ENCODE results near the gene SLC35F4. TPM values are rescaled to one million over a fixed set of nuclear protein-coding genes. Genes with fewer than 3 reads are reported as not detected.

The SLC35F4 gene
- total RNA-seq, 1 experiment from 2014 or later = not detected

DNA sequence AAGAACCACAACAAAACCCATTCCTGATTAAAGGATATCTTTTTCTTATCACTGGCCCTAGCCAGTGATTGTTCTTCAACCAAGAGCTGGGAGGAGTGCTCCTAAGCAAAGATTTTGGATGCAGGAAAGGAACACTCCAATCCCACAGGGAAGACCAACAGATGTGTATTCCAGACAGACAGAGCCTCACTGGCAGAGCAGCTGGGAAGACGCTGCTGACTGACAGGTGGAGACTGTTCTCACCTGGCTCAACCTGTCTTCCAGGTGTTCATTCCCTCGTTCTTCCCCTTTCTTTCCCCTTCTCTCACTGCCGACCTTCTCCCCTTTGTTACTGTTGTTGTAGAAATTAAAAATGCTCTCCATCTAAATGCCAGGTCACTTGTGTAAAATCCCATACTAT, 282.5 kb downstream of the SLC35F4 start:
- Histone ChIP-seq H4K20me1 (ENCODE audit: control insufficient read depth, insufficient read depth, insufficient read length) (no peaks in the 10 kb centered on the region), H2BK20ac (ENCODE audit: low read depth, low read length, poor library complexity, severe bottlenecking) (no peak overlapping the region), H3K9me3 (ENCODE audit: control insufficient read depth, low read depth, low read length) (no peaks in the 10 kb centered on the region), H2BK12ac (ENCODE audit: insufficient read length, low read depth, low read length) (no peak overlapping the region), H3K14ac (ENCODE audit: insufficient read depth, low read length) (no peak overlapping the region), H3K56ac (ENCODE audit: insufficient read length, low read depth, low read length) (no peak overlapping the region), H4K5ac (ENCODE audit: insufficient read length, low read depth, low read length) (no peak overlapping the region), H2BK15ac (ENCODE audit: low read depth, low read length) (no peak overlapping the region), H3K79me1 (ENCODE audit: insufficient read depth, low read depth, low read length, poor library complexity, severe bottlenecking) (no peaks in the 10 kb centered on the region), H4K8ac (replicated peaks; ENCODE audit: insufficient read length, low read depth, low read length) (no peak overlapping the region), H2AFZ (ENCODE audit: low read length) (no peak overlapping the region), H2BK120ac (ENCODE audit: low read depth, low read length, poor library complexity, severe bottlenecking) (no peak overlapping the region), H3K23me2 (ENCODE audit: insufficient read length, low read depth, low read length, poor library complexity, severe bottlenecking) (no peaks in the 10 kb centered on the region), H2BK5ac (ENCODE audit: insufficient read length, low read length) (no peak overlapping the region), H3K27me3 (ENCODE audit: insufficient read depth, low read length) (no peaks in the 10 kb centered on the region), H3K27ac (ENCODE audit: insufficient read length, low read depth, low read length) (no peak overlapping the region), H3K4ac (ENCODE audit: low read depth, low read length) (no peak overlapping the region), H3K23ac (ENCODE audit: insufficient read length, low read depth, low read length) (no peak overlapping the region), H3K4me2 (ENCODE audit: insufficient read depth, insufficient read length, low read length) (no peak overlapping the region), H3K79me2 (ENCODE audit: insufficient read depth, low read length) (no peaks in the 10 kb centered on the region), H3T11ph (ENCODE audit: low read length) (no peak overlapping the region), H2AK5ac (ENCODE audit: insufficient read length, low read length) (no peak overlapping the region), H3K9ac (ENCODE audit: extremely low read depth, insufficient read length, low read length) (no peak overlapping the region), H3K18ac (ENCODE audit: insufficient read length, low read depth, low read length) (no peak overlapping the region), H4K91ac (ENCODE audit: insufficient read length, low read depth, low read length) (no peak overlapping the region), H3K4me1 (ENCODE audit: insufficient read depth, low read length) (no peaks in the 10 kb centered on the region)
- H3K4me1 Mint-ChIP-seq = peaks cover 0 to 6% of the 10 kb centered on the region in 2 experiments; a peak in 2 of 4 replicates
- no peak overlapping the region for H3K27ac Mint-ChIP-seq
- peak; percentile 51 for DNase-seq
- H3K36me3 Mint-ChIP-seq (ENCODE audit: insufficient read depth in 1 of 3, low read depth in 3 of 3) = no peaks in the 10 kb centered on the region
- H3K27me3 Mint-ChIP-seq (ENCODE audit: low read depth) = no peaks in the 10 kb centered on the region
- H3K4me3 Mint-ChIP-seq = no peak overlapping the region
- H3K9me3 Mint-ChIP-seq = peaks cover 0 to 3% of the 10 kb centered on the region in 2 experiments; a peak in 2 of 5 replicates
- no CpG with 5 or more reads among the region's 3 CpGs for WGBS (ENCODE audit: extremely low coverage, insufficient read length, low lambda C conversion rate)
- TF ChIP-seq, protein P1, sequence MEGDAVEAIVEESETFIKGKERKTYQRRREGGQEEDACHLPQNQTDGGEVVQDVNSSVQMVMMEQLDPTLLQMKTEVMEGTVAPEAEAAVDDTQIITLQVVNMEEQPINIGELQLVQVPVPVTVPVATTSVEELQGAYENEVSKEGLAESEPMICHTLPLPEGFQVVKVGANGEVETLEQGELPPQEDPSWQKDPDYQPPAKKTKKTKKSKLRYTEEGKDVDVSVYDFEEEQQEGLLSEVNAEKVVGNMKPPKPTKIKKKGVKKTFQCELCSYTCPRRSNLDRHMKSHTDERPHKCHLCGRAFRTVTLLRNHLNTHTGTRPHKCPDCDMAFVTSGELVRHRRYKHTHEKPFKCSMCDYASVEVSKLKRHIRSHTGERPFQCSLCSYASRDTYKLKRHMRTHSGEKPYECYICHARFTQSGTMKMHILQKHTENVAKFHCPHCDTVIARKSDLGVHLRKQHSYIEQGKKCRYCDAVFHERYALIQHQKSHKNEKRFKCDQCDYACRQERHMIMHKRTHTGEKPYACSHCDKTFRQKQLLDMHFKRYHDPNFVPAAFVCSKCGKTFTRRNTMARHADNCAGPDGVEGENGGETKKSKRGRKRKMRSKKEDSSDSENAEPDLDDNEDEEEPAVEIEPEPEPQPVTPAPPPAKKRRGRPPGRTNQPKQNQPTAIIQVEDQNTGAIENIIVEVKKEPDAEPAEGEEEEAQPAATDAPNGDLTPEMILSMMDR (conservative IDR thresholded peaks at IDR 0.05) = no peak
